Cardiac muscle cell (in vitro differentiated cells and primary cell): ENCODE measurements around the gene BCL3. TPM values are rescaled to one million over a fixed set of nuclear protein-coding genes. Genes with fewer than 3 reads are reported as not detected.

ENCODE experiments used
- DNase-seq, 2 donors: peaks; one replicate each; pipeline versions ENCODE4 v3.0.0 to v3.0.0-alpha.2; 2010 to 2017; ENCODE audit warnings: low read depth in 1 of 2, low spot score in 1 of 2
- H3K27ac ChIP-seq: fragments of 200-600 bp; sonication (generic); 2 replicates; pipeline ENCODE4 v1.5.1; 2016
- H3K27me3 ChIP-seq: fragments of 200-600 bp; sonication (generic); 2 replicates; pipeline ENCODE4 v1.6.0; 2016; ENCODE audit warnings: control low read depth
- H3K36me3 ChIP-seq: fragments of 200-600 bp; sonication (generic); 2 replicates; pipeline ENCODE4 v1.5.1; 2016; ENCODE audit warnings: control low read depth
- H3K4me1 ChIP-seq: fragments of 200-600 bp; sonication (generic); 2 replicates; pipeline ENCODE4 v1.8.1; 2017; ENCODE audit warnings: low read depth, mild to moderate bottlenecking, mixed run types
- H3K4me3 ChIP-seq: fragments of 200-600 bp; sonication (generic); 2 replicates; pipeline ENCODE4 v1.5.1; 2016; ENCODE audit warnings: mild to moderate bottlenecking
- H3K9me3 ChIP-seq: fragments of 200-600 bp; sonication (generic); 2 replicates; pipeline ENCODE4 v1.5.1; 2017; ENCODE audit warnings: low read depth, mild to moderate bottlenecking, control low read depth
- CTCF ChIP-seq: IDR thresholded peaks from 2 replicates; pipeline ENCODE4 v1.5.1; 2012; ENCODE audit warnings: low read depth, mild to moderate bottlenecking, low read length
- polyA plus RNA-seq: library from polyadenylated mRNA; unstranded; fragments of >200 nt; fragmentation: Nextera tagmentation; extraction: Ambion mirVana; gene quantifications from 2 replicates; pipeline ENCODE4 v1.2.1, GENCODE V29; 2016
- total RNA-seq: library from RNA; depleted of rRNA; stranded (reverse); fragments of >200 nt; gene quantifications from 2 replicates; pipeline ENCODE4 v1.2.3, GENCODE V29; 2016

The BCL3 gene
- total and polyA plus RNA-seq, 2 experiments from 2014 or later: 12.4 to 15.3 TPM

- Histone ChIP-seq H3K9me3 (no peaks in the 10 kb centered on the region), H3K4me3 (no peak overlapping the region), H3K27ac (no peak overlapping the region), H3K36me3 (no peaks in the 10 kb centered on the region), H3K4me1 (no peaks in the 10 kb centered on the region), H3K27me3 (no peaks in the 10 kb centered on the region)
- TF ChIP-seq CTCF: no peak
- no peak for DNase-seq
Observed at GRCh38 chr19:44785271-44785670, 36.8 kb downstream of the BCL3 start.

- H3K4me1 ChIP-seq: no peaks in the 10 kb centered on the region
- H3K9me3 ChIP-seq: no peaks in the 10 kb centered on the region
- H3K27me3 ChIP-seq: no peaks in the 10 kb centered on the region
- H3K36me3 ChIP-seq: no peaks in the 10 kb centered on the region
- no peak overlapping the region for H3K4me3 ChIP-seq
- no peak for DNase-seq
- no peak for TF ChIP-seq CTCF
- no peak overlapping the region for H3K27ac ChIP-seq
Observed at GRCh38 chr19:44785993-44786392, 37.5 kb downstream of the BCL3 start.

- no peak for TF ChIP-seq CTCF
- no peak for DNase-seq
- no peak overlapping the region for H3K4me3 ChIP-seq
Observed at GRCh38 chr19:44788971-44789370, 40.5 kb downstream of the BCL3 start.

GRCh38 chr19:44789943-44790483 is 41.5 kb downstream of the BCL3 start:
- Histone ChIP-seq H3K4me1 (no peaks in the 10 kb centered on the region), H3K9me3 (no peaks in the 10 kb centered on the region), H3K27me3 (no peaks in the 10 kb centered on the region), H3K4me3 (no peak overlapping the region), H3K36me3 (no peaks in the 10 kb centered on the region), H3K27ac (no peak overlapping the region)
- no peak for TF ChIP-seq CTCF
- DNase-seq: no peak

More at GRCh38 chr19:44788971-44789370, 40.5 kb downstream of the BCL3 start:
- no peaks in the 10 kb centered on the region for H3K36me3 ChIP-seq
- H3K27ac ChIP-seq: no peak overlapping the region
- H3K27me3 ChIP-seq: no peaks in the 10 kb centered on the region
- H3K9me3 ChIP-seq: no peaks in the 10 kb centered on the region
- H3K4me1 ChIP-seq: no peaks in the 10 kb centered on the region

GRCh38 chr19:44792281-44792680 is 43.8 kb downstream of the BCL3 start:
- Histone ChIP-seq H3K9me3 (no peaks in the 10 kb centered on the region), H3K4me3 (no peak overlapping the region), H3K4me1 (peaks cover 7% of the 10 kb centered on the region), H3K27me3 (no peaks in the 10 kb centered on the region), H3K27ac (no peak overlapping the region), H3K36me3 (no peaks in the 10 kb centered on the region)
- TF ChIP-seq CTCF: no peak
- DNase-seq: no peak
